Glomerular endothelial cell (primary cell): Measurements from ENCODE around the gene P2RY8. TPM values are rescaled to one million over a fixed set of nuclear protein-coding genes. Genes with fewer than 3 reads are reported as not detected.
A peak's percentile ranks its signal among the peaks of the same experiment; 100 is the strongest.
"Not testable (repeated sequence)": the region's sequence is repeated elsewhere in the genome, so short reads cannot be mapped to it uniquely, and the experiment has no call there.

Source experiments
- DNase-seq: peaks from one replicate; pipeline ENCODE4 v3.0.0-alpha.2; 2011; ENCODE audit warnings: low read depth, low spot score; ENCODE audit errors: extremely low read depth
- total RNA-seq: library from RNA; depleted of rRNA; stranded (reverse); fragments of >200 nt; gene quantifications from 2 replicates; pipeline ENCODE4 v1.2.3, GENCODE V29; 2015

Gene P2RY8
- total RNA-seq, 1 donor from 2014 or later, result 0.23 TPM

- DNase-seq, result no peak
Measured at GRCh38 chrX:1466232-1466661, 70.7 kb downstream of the P2RY8 start.

- no peak for DNase-seq
Measured at GRCh38 chrX:1465286-1466231, 71.4 kb downstream of the P2RY8 start.

GRCh38 chrX:1464971-1465285 lies 72.1 kb downstream of the P2RY8 start:
- DNase-seq, result no peak

- DNase-seq, result no peak
Measured at GRCh38 chrX:1464041-1464970, 72.7 kb downstream of the P2RY8 start.

- DNase-seq, result no peak
Measured at GRCh38 chrX:1463581-1463980, 73.4 kb downstream of the P2RY8 start.

GRCh38 chrX:1462596-1463251 lies 74.3 kb downstream of the P2RY8 start:
- peak; percentile 66 for DNase-seq

GRCh38 chrX:1462110-1462509 lies 74.9 kb downstream of the P2RY8 start:
- DNase-seq, result no peak

GRCh38 chrX:1455948-1456280 lies 81.1 kb downstream of the P2RY8 start:
- DNase-seq, result no peak

- no peak for DNase-seq
Measured at GRCh38 chrX:1453951-1454785, 82.8 kb downstream of the P2RY8 start.

GRCh38 chrX:1453395-1453783 lies 83.6 kb downstream of the P2RY8 start:
- no peak for DNase-seq

GRCh38 chrX:1452516-1453394 lies 84.2 kb downstream of the P2RY8 start, which contains the start of gene ASMTL:
TSS of gene ASMTL (minus strand) at chrX:1452909. CDS start at chrX:1452840, 69 bp downstream.
- DNase-seq, result peak; percentile 81

GRCh38 chrX:1451661-1452515 lies 85.1 kb downstream of the P2RY8 start:
- no peak for DNase-seq

GRCh38 chrX:1451251-1451660 lies 85.7 kb downstream of the P2RY8 start:
- no peak for DNase-seq

- DNase-seq, result no peak
Measured at GRCh38 chrX:1450361-1451161, 86.4 kb downstream of the P2RY8 start.

- no peak for DNase-seq
Measured at GRCh38 chrX:1449823-1450149, 87.2 kb downstream of the P2RY8 start.

- DNase-seq, result no peak
Measured at GRCh38 chrX:1449036-1449822, 87.8 kb downstream of the P2RY8 start.

GRCh38 chrX:1448573-1449001 lies 88.4 kb downstream of the P2RY8 start:
- DNase-seq, result not testable (repeated sequence)
